ENCODE measurements around the gene ABCG1. TPM values are rescaled to one million over a fixed set of nuclear protein-coding genes. Genes with fewer than 3 reads are reported as not detected.

Gene ABCG1
- total and polyA plus RNA-seq, 8 donors = 3.1 to 65.9 (median 15.6) TPM

- H3K36me3 ChIP-seq = no peaks in the 10 kb centered on the region
- no peak for DNase-seq
- H3K9me3 ChIP-seq = no peaks in the 10 kb centered on the region
- H3K4me1 ChIP-seq = peaks cover 4 to 40% (median 8%) of the 10 kb centered on the region in 4 donors
- H3K27me3 ChIP-seq = peaks cover 0 to 8% (median 0%) of the 10 kb centered on the region in 3 donors
- 80 to 95% (median 90%) methylated on average over 8 of the region's 8 CpGs for WGBS, 5 donors
- no peak for TF ChIP-seq EP300 (IDR thresholded peaks at IDR 0.05)
- TF ChIP-seq POLR2AphosphoS5 (IDR thresholded peaks at IDR 0.05) = no peak
- no peak for TF ChIP-seq POLR2A (IDR thresholded peaks at IDR 0.05)
- TF ChIP-seq, protein P1, sequence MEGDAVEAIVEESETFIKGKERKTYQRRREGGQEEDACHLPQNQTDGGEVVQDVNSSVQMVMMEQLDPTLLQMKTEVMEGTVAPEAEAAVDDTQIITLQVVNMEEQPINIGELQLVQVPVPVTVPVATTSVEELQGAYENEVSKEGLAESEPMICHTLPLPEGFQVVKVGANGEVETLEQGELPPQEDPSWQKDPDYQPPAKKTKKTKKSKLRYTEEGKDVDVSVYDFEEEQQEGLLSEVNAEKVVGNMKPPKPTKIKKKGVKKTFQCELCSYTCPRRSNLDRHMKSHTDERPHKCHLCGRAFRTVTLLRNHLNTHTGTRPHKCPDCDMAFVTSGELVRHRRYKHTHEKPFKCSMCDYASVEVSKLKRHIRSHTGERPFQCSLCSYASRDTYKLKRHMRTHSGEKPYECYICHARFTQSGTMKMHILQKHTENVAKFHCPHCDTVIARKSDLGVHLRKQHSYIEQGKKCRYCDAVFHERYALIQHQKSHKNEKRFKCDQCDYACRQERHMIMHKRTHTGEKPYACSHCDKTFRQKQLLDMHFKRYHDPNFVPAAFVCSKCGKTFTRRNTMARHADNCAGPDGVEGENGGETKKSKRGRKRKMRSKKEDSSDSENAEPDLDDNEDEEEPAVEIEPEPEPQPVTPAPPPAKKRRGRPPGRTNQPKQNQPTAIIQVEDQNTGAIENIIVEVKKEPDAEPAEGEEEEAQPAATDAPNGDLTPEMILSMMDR (IDR thresholded peaks at IDR 0.05) = no peak
- no peak overlapping the region for H3K27ac ChIP-seq
- no peak overlapping the region for H3K4me3 ChIP-seq
- intact Hi-C loops (cut with DNase I; ENCODE audit: low total_unique reads) = no loop called here
These were observed 28.5 kb upstream of the ABCG1 start for GRCh38 chr21:42190486-42190863.

DNA sequence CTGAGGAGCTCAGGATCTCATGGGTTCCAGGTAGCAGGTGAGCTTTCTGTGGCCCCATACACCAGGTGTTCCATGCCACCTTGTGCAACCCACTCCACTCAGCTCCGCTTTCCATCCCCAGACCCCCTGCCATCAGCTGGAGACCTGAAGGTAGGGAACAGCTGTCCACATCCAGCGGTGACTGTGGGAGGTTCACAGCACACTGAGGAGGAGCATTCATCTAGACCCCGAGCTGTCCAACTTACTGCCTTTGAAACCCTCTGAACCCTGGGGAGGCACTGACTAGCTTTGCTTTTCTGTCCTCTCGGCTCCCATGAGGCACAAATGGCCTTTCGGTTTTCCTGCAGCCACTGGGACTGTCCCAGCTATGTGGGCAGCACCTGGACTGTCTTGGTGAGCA is 27.9 kb upstream of the ABCG1 start:
- Histone ChIP-seq H3K36me3 (no peaks in the 10 kb centered on the region), H3K4me1 (peaks cover 4 to 40% (median 8%) of the 10 kb centered on the region in 4 donors), H3K9me3 (no peaks in the 10 kb centered on the region), H3K27me3 (peaks cover 0 to 8% (median 0%) of the 10 kb centered on the region in 3 donors), H3K4me3 (no peak overlapping the region), H3K27ac (no peak overlapping the region)
- TF ChIP-seq, protein P1 (IDR thresholded peaks at IDR 0.05) = no peak
- no peak for TF ChIP-seq POLR2A (IDR thresholded peaks at IDR 0.05)
- TF ChIP-seq POLR2AphosphoS5 (IDR thresholded peaks at IDR 0.05) = no peak
- no peak for DNase-seq
- WGBS, 5 donors = 86 to 97% (median 96%) methylated on average over 5 of the region's 5 CpGs
- intact Hi-C loops (cut with DNase I; ENCODE audit: low total_unique reads) = no loop called here

DNA sequence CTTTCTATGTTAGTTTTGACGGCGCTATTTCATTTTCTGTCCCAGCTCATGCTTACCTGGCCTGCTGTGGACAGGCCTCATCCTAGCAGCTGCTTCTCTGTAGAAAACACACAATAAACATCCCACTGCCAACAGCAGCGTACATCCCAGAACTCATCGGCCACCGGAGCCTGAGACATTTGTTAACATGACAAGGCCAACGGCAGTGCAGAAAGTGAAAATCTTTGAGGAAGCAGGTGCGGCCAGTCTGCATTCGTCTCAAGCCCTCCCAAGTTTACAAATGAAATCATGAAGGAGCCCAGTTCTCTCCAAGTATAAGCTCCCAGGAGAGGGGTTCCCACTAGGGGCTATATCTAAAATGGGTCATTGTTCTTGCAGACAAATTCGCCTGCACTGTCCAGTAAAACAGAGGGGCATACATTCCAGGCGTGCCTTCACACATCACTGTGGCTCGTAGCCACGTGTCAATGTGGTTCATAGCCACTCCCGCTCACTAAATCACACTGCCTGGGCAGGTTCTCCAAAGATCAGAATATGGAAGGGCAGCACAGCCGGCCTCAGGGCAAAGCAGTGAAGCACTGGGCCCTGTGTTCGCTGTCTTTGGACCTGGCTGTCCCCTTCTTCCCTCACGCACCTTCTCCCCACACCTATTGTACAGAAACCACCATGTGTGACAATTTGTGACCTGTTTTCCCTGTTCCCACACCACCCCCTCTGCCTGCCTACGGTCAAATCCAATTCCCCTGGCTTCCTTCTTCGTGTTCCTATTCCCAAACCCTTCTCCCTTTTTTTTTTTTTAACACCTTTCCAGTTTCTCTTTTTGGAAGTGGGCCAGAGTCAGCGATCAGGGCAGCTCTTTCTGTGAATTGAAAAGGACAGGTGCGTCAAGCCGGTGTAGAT is 27.0 kb upstream of the ABCG1 start:
- no peak for DNase-seq
- intact Hi-C loops (cut with DNase I; ENCODE audit: low total_unique reads) = no loop called here
- Histone ChIP-seq H3K4me1 (peaks cover 4 to 37% (median 8%) of the 10 kb centered on the region in 4 donors), H3K27me3 (peaks cover 0 to 8% (median 0%) of the 10 kb centered on the region in 3 donors), H3K9me3 (no peaks in the 10 kb centered on the region), H3K36me3 (no peaks in the 10 kb centered on the region), H3K4me3 (no peak overlapping the region), H3K27ac (no peak overlapping the region)
- TF ChIP-seq POLR2A (IDR thresholded peaks at IDR 0.05) (no peak), EP300 (IDR thresholded peaks at IDR 0.05) (no peak)
- TF ChIP-seq, protein P1 (IDR thresholded peaks at IDR 0.05) = no peak
- WGBS, 5 donors = 65 to 79% (median 69%) methylated on average over 21 of the region's 21 CpGs

- 66 to 87% (median 75%) methylated on average over 9 of the region's 9 CpGs for WGBS, 5 donors
- Histone ChIP-seq H3K4me3 (no peak overlapping the region), H3K9me3 (no peaks in the 10 kb centered on the region), H3K27ac (no peak overlapping the region), H3K27me3 (peaks cover 0 to 8% (median 0%) of the 10 kb centered on the region in 3 donors), H3K36me3 (no peaks in the 10 kb centered on the region), H3K4me1 (peaks cover 0 to 26% (median 6%) of the 10 kb centered on the region in 4 donors)
- intact Hi-C loops (cut with DNase I; ENCODE audit: low total_unique reads) = no loop called here
- TF ChIP-seq POLR2AphosphoS5 (IDR thresholded peaks at IDR 0.05) = no peak
- no peak for TF ChIP-seq EP300 (IDR thresholded peaks at IDR 0.05)
- no peak for TF ChIP-seq POLR2A (IDR thresholded peaks at IDR 0.05)
- TF ChIP-seq, protein P1 (IDR thresholded peaks at IDR 0.05) = no peak
- DNase-seq = no peak
These were observed 25.7 kb upstream of the ABCG1 start for GRCh38 chr21:42193131-42193671.

All from stomach (tissue), 9 donors.